ENCODE data around the gene IMPACT. TPM values are rescaled to one million over a fixed set of nuclear protein-coding genes. Genes with fewer than 3 reads are reported as not detected.

The IMPACT gene
- total RNA-seq, 1 experiment from 2014 or later: 48.8 TPM

DNA sequence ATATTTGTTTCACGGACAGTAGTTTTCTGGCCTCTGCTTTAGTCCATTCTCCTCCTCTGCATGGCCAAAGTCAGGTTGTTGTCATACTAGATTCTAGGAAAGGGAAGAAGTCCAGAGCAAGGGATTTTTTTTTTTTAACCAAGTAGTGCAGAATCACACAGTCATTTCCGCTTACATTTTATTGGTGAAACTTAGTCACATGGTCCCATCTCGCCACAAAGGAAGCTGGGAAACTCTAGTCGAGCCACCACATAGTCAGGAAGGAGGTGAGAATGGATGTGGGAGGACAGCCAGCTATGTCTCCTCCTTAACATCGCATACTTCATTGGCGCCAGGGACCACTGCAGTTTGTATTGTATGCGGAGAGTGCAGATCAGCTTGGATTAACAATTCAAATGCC lies 44.3 kb downstream of the IMPACT start:
- DNase-seq (ENCODE audit: low spot score) (no peak), ATAC-seq (no peak)
- CTCF ChIA-PET: interaction anchor here (0.7 kb wide), 1 partner anchor 58 kb away, joined by 3 read pairs; no protein-coding TSS in a partner anchor
- Mint-ChIP-seq H3K4me1 (peaks cover 5% of the 10 kb centered on the region; the same call in 1 of the 2 replicates), H3K4me3 (no peak overlapping the region), H3K27ac (no peak overlapping the region), H3K9me3 (no peaks in the 10 kb centered on the region), H3K27me3 (ENCODE audit: low read depth) (no peaks in the 10 kb centered on the region), H3K36me3 (no peaks in the 10 kb centered on the region)
- TF ChIP-seq, protein P1, sequence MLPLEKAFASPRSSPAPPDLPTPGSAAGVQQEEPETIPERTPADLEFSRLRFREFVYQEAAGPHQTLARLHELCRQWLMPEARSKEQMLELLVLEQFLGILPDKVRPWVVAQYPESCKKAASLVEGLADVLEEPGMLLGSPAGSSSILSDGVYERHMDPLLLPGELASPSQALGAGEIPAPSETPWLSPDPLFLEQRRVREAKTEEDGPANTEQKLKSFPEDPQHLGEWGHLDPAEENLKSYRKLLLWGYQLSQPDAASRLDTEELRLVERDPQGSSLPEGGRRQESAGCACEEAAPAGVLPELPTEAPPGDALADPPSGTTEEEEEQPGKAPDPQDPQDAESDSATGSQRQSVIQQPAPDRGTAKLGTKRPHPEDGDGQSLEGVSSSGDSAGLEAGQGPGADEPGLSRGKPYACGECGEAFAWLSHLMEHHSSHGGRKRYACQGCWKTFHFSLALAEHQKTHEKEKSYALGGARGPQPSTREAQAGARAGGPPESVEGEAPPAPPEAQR (CRISPR knock-in tag; IDR thresholded peaks at IDR 0.05): no peak
- TF ChIP-seq NFYB (CRISPR knock-in tag; conservative IDR thresholded peaks at IDR 0.05; ENCODE audit: low read depth) (0 out of 2 replicates have a peak, but pooled peaks have one; percentile 10), ZNF317 (CRISPR knock-in tag; IDR thresholded peaks at IDR 0.05; ENCODE audit: borderline replicate concordance, low read depth) (no peak)
- TF ChIP-seq, protein P2, sequence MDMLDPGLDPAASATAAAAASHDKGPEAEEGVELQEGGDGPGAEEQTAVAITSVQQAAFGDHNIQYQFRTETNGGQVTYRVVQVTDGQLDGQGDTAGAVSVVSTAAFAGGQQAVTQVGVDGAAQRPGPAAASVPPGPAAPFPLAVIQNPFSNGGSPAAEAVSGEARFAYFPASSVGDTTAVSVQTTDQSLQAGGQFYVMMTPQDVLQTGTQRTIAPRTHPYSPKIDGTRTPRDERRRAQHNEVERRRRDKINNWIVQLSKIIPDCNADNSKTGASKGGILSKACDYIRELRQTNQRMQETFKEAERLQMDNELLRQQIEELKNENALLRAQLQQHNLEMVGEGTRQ (CRISPR knock-in tag; IDR thresholded peaks at IDR 0.05): 0 out of 2 replicates have a peak, but pooled peaks have one; percentile 10
- POLR2A ChIA-PET: no interaction called here

DNA sequence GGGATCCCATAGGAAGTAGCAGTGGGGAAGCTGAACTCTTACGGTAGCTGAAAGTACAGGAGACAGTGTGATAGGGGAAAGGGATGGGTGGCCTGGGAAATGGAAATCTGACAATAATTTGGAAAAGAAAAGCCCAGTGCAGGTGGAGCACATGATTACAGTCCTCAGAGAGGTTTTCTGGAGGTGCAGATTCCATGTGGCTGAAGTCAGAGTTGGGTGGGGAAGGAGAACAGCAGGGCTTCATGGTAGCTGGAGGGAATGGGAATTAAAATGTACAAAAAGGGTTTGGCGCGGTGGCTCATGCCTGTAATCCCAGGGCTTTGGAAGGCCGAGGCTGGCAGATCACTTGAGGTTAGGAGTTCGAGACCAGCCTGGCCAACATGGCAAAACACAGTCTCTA lies 46.1 kb downstream of the IMPACT start:
- ATAC-seq: no peak
- POLR2A ChIA-PET: interaction anchor here (0.6 kb wide), 1 partner anchor 17 kb away, joined by 4 read pairs; no protein-coding TSS in a partner anchor
- no peak for DNase-seq (ENCODE audit: low spot score)
- CTCF ChIA-PET: interaction anchor here (1.1 to 2.3 kb wide), 2 partner anchors 15 to 17 kb away, joined by 4 to 8 read pairs; no protein-coding TSS in a partner anchor
- Mint-ChIP-seq H3K27me3 (ENCODE audit: low read depth) (no peaks in the 10 kb centered on the region), H3K36me3 (no peaks in the 10 kb centered on the region), H3K4me1 (peaks cover 5% of the 10 kb centered on the region; the same call in 1 of the 2 replicates), H3K27ac (no peak overlapping the region; the same call in 1 of the 2 replicates), H3K9me3 (no peaks in the 10 kb centered on the region), H3K4me3 (no peak overlapping the region)
- no peak for TF ChIP-seq FOXK1 (CRISPR knock-in tag; IDR thresholded peaks at IDR 0.05)
- TF ChIP-seq, protein P3, sequence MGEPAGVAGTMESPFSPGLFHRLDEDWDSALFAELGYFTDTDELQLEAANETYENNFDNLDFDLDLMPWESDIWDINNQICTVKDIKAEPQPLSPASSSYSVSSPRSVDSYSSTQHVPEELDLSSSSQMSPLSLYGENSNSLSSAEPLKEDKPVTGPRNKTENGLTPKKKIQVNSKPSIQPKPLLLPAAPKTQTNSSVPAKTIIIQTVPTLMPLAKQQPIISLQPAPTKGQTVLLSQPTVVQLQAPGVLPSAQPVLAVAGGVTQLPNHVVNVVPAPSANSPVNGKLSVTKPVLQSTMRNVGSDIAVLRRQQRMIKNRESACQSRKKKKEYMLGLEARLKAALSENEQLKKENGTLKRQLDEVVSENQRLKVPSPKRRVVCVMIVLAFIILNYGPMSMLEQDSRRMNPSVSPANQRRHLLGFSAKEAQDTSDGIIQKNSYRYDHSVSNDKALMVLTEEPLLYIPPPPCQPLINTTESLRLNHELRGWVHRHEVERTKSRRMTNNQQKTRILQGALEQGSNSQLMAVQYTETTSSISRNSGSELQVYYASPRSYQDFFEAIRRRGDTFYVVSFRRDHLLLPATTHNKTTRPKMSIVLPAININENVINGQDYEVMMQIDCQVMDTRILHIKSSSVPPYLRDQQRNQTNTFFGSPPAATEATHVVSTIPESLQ (CRISPR knock-in tag; IDR thresholded peaks at IDR 0.05): no peak
- TF ChIP-seq NFYB (CRISPR knock-in tag; conservative IDR thresholded peaks at IDR 0.05; ENCODE audit: low read depth): no peak
- no peak for TF ChIP-seq NFE2L1 (CRISPR knock-in tag; IDR thresholded peaks at IDR 0.05)
- TF ChIP-seq HMGA2 (CRISPR knock-in tag; IDR thresholded peaks at IDR 0.05): no peak
- TF ChIP-seq, protein P4, sequence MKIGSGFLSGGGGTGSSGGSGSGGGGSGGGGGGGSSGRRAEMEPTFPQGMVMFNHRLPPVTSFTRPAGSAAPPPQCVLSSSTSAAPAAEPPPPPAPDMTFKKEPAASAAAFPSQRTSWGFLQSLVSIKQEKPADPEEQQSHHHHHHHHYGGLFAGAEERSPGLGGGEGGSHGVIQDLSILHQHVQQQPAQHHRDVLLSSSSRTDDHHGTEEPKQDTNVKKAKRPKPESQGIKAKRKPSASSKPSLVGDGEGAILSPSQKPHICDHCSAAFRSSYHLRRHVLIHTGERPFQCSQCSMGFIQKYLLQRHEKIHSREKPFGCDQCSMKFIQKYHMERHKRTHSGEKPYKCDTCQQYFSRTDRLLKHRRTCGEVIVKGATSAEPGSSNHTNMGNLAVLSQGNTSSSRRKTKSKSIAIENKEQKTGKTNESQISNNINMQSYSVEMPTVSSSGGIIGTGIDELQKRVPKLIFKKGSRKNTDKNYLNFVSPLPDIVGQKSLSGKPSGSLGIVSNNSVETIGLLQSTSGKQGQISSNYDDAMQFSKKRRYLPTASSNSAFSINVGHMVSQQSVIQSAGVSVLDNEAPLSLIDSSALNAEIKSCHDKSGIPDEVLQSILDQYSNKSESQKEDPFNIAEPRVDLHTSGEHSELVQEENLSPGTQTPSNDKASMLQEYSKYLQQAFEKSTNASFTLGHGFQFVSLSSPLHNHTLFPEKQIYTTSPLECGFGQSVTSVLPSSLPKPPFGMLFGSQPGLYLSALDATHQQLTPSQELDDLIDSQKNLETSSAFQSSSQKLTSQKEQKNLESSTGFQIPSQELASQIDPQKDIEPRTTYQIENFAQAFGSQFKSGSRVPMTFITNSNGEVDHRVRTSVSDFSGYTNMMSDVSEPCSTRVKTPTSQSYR (CRISPR knock-in tag; IDR thresholded peaks at IDR 0.05): no peak

DNA sequence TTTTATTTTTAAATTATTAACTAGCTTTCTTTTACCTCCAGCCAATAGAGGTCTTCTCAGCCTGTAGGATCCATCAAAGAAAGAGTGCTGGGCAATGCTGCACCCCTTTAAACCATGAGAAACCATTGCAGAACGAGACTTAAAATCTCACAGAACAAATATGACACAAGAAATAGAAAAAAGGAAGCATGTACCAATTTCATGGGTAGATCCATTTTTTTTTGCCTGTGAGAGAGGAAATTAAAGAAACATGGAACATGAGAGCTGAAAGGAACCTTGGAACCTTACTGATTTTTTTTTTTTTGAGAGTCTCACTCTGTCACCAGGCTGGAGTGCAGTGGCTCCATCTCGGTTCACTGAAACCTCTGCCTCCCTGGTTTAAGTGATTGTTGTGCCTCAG lies 47.9 kb downstream of the IMPACT start:
- Mint-ChIP-seq H3K9me3 (peaks cover 2% of the 10 kb centered on the region; the same call in 1 of the 2 replicates), H3K36me3 (no peaks in the 10 kb centered on the region), H3K4me1 (peaks cover 5% of the 10 kb centered on the region; the same call in 1 of the 2 replicates), H3K27ac (no peak overlapping the region), H3K27me3 (ENCODE audit: low read depth) (no peaks in the 10 kb centered on the region), H3K4me3 (no peak overlapping the region)
- POLR2A ChIA-PET: no interaction called here
- TF ChIP-seq, protein P5, sequence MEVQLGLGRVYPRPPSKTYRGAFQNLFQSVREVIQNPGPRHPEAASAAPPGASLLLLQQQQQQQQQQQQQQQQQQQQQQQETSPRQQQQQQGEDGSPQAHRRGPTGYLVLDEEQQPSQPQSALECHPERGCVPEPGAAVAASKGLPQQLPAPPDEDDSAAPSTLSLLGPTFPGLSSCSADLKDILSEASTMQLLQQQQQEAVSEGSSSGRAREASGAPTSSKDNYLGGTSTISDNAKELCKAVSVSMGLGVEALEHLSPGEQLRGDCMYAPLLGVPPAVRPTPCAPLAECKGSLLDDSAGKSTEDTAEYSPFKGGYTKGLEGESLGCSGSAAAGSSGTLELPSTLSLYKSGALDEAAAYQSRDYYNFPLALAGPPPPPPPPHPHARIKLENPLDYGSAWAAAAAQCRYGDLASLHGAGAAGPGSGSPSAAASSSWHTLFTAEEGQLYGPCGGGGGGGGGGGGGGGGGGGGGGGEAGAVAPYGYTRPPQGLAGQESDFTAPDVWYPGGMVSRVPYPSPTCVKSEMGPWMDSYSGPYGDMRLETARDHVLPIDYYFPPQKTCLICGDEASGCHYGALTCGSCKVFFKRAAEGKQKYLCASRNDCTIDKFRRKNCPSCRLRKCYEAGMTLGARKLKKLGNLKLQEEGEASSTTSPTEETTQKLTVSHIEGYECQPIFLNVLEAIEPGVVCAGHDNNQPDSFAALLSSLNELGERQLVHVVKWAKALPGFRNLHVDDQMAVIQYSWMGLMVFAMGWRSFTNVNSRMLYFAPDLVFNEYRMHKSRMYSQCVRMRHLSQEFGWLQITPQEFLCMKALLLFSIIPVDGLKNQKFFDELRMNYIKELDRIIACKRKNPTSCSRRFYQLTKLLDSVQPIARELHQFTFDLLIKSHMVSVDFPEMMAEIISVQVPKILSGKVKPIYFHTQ (CRISPR knock-in tag; IDR thresholded peaks at IDR 0.05): no peak
- TF ChIP-seq NR1H2 (CRISPR knock-in tag; IDR thresholded peaks at IDR 0.05) (no peak), ZNF671 (CRISPR knock-in tag; IDR thresholded peaks at IDR 0.05) (no peak), ZNF423 (CRISPR knock-in tag; IDR thresholded peaks at IDR 0.05) (no peak)
- ATAC-seq (no peak), DNase-seq (ENCODE audit: low spot score) (no peak)
- CTCF ChIA-PET: interaction anchor here (2.3 kb wide), 1 partner anchor 15 kb away, joined by 8 read pairs; no protein-coding TSS in a partner anchor

Measured in WTC11 (cell line).